Measurements from ENCODE around the gene EFL1.
"Not testable (repeated sequence)": the region's sequence is repeated elsewhere in the genome, so short reads cannot be mapped to it uniquely, and the experiment has no call there.

The EFL1 gene

GRCh38 chr15:82195818-82196217 lies 66.7 kb downstream of the EFL1 start:
- not testable (repeated sequence) for DNase-seq

GRCh38 chr15:82194488-82194887 lies 68.0 kb downstream of the EFL1 start:
- not testable (repeated sequence) for DNase-seq

- not testable (repeated sequence) for DNase-seq
These were observed 69.1 kb downstream of the EFL1 start for GRCh38 chr15:82193435-82193834.

- DNase-seq, result not testable (repeated sequence)
These were observed 70.1 kb downstream of the EFL1 start for GRCh38 chr15:82192394-82192793.

- DNase-seq, result no peak
These were observed 75.7 kb downstream of the EFL1 start for GRCh38 chr15:82186719-82187406.

- DNase-seq, result no peak
These were observed 76.4 kb downstream of the EFL1 start for GRCh38 chr15:82186161-82186560.

- peak; percentile 23 for DNase-seq
These were observed 77.8 kb downstream of the EFL1 start for GRCh38 chr15:82184776-82185175.

GRCh38 chr15:82184355-82184754 lies 78.2 kb downstream of the EFL1 start:
- DNase-seq, result no peak

- DNase-seq, result peak; percentile 33
These were observed 79.2 kb downstream of the EFL1 start for GRCh38 chr15:82183121-82184031.

GRCh38 chr15:82181371-82181770 lies 81.2 kb downstream of the EFL1 start:
- DNase-seq, result no peak

GRCh38 chr15:82178061-82178460 lies 84.5 kb downstream of the EFL1 start:
- DNase-seq, result peak; percentile 25

- DNase-seq, result peak; percentile 43
These were observed 85.1 kb downstream of the EFL1 start for GRCh38 chr15:82177291-82178010.

- DNase-seq, result no peak
These were observed 86.0 kb downstream of the EFL1 start for GRCh38 chr15:82176542-82176941.

GRCh38 chr15:82174471-82175235 lies 87.9 kb downstream of the EFL1 start:
- no peak for DNase-seq

- DNase-seq, result no peak
These were observed 89.4 kb downstream of the EFL1 start for GRCh38 chr15:82173108-82173507.

GRCh38 chr15:82172506-82172905 lies 90.0 kb downstream of the EFL1 start:
- DNase-seq, result no peak

- no peak for DNase-seq
These were observed 93.8 kb downstream of the EFL1 start for GRCh38 chr15:82168757-82169156.

GRCh38 chr15:82168296-82168695 lies 94.2 kb downstream of the EFL1 start:
- no peak for DNase-seq

- no peak for DNase-seq
These were observed 96.6 kb downstream of the EFL1 start for GRCh38 chr15:82165948-82166376.

GRCh38 chr15:82159922-82160321 lies 102.6 kb downstream of the EFL1 start:
- no peak for DNase-seq

- DNase-seq, result no peak
These were observed 103.7 kb downstream of the EFL1 start for GRCh38 chr15:82158811-82159210.

- DNase-seq, result no peak
These were observed 111.9 kb downstream of the EFL1 start for GRCh38 chr15:82150645-82151044.

All from eye (tissue), 1 donor.